ENCODE data around the gene PLCB4. TPM values are rescaled to one million over a fixed set of nuclear protein-coding genes. Genes with fewer than 3 reads are reported as not detected.

The PLCB4 gene
- total RNA-seq, 1 experiment from 2014 or later = 12.6 TPM

GRCh38 chr20:9260027-9260426 lies 191.1 kb downstream of the PLCB4 start:
- no peak for DNase-seq (ENCODE audit: low spot score)
- H3K27ac Mint-ChIP-seq = no peak overlapping the region
- ChIA-PET POLR2A (no interaction called here), CTCF (no interaction called here)
- no peak overlapping the region for H3K4me3 Mint-ChIP-seq
- no peaks in the 10 kb centered on the region for H3K36me3 Mint-ChIP-seq
- H3K4me1 Mint-ChIP-seq = peaks cover 17% of the 10 kb centered on the region
- H3K27me3 Mint-ChIP-seq (ENCODE audit: low read depth) = no peaks in the 10 kb centered on the region
- no peak for TF ChIP-seq NFE2L1 (CRISPR knock-in tag; IDR thresholded peaks at IDR 0.05)
- TF ChIP-seq, protein P1, sequence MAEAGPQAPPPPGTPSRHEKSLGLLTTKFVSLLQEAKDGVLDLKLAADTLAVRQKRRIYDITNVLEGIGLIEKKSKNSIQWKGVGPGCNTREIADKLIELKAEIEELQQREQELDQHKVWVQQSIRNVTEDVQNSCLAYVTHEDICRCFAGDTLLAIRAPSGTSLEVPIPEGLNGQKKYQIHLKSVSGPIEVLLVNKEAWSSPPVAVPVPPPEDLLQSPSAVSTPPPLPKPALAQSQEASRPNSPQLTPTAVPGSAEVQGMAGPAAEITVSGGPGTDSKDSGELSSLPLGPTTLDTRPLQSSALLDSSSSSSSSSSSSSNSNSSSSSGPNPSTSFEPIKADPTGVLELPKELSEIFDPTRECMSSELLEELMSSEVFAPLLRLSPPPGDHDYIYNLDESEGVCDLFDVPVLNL (CRISPR knock-in tag; IDR thresholded peaks at IDR 0.05; ENCODE audit: borderline replicate concordance, low read depth) = no peak
- no peak for TF ChIP-seq MYBL2 (CRISPR knock-in tag; IDR thresholded peaks at IDR 0.05)
- no peak for TF ChIP-seq ZNF396 (CRISPR knock-in tag; IDR thresholded peaks at IDR 0.05; ENCODE audit: borderline replicate concordance)
- TF ChIP-seq, protein P2, sequence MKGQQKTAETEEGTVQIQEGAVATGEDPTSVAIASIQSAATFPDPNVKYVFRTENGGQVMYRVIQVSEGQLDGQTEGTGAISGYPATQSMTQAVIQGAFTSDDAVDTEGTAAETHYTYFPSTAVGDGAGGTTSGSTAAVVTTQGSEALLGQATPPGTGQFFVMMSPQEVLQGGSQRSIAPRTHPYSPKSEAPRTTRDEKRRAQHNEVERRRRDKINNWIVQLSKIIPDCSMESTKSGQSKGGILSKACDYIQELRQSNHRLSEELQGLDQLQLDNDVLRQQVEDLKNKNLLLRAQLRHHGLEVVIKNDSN (CRISPR knock-in tag; IDR thresholded peaks at IDR 0.05) = no peak
- TF ChIP-seq JAZF1 (CRISPR knock-in tag; IDR thresholded peaks at IDR 0.05) = no peak
- TF ChIP-seq ERG (CRISPR knock-in tag; IDR thresholded peaks at IDR 0.05) = no peak
- TF ChIP-seq ARID4B (CRISPR knock-in tag; IDR thresholded peaks at IDR 0.05; ENCODE audit: borderline replicate concordance) = no peak
- TF ChIP-seq PRRX2 (CRISPR knock-in tag; IDR thresholded peaks at IDR 0.05) = no peak
- TF ChIP-seq TEAD1 (CRISPR knock-in tag; IDR thresholded peaks at IDR 0.05) = no peak
- TF ChIP-seq, protein P3, sequence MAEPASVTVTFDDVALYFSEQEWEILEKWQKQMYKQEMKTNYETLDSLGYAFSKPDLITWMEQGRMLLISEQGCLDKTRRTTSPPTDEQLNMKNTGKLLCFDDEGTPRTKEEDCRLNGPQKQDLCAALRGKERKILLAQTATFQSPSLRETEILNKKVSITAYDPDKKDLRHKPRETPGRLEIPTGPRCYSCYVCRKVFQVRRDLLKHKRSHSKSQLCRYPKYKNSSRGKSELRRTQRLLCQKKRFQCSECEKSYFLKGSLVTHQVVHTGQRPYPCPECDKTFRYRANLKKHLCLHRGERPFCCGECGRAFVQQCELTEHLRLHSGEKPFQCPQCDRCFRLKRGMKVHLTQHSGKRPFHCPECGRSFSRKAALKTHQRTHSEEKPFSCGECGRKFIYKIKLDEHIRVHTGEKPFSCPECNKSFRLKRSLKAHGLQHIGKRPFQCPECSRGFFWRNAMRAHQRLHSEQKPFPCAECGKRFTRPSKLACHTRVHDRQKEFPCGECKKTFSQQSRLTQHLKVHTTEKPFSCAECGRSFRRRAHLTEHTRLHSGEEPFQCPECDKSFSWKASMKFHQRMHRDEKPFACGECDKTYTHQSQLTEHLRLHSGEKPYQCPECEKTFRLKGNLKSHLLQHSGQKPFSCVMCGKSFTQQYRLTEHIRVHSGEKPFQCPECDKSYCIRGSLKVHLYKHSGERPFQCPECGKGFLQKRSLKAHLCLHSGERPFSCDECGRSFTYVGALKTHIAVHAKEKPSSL (CRISPR knock-in tag; conservative IDR thresholded peaks at IDR 0.05) = no peak
- TF ChIP-seq TP53 (CRISPR knock-in tag; IDR thresholded peaks at IDR 0.05) = no peak
- TF ChIP-seq GTF2I (CRISPR knock-in tag; conservative IDR thresholded peaks at IDR 0.05) = no peak
- TF ChIP-seq SOX15 (CRISPR knock-in tag; IDR thresholded peaks at IDR 0.05) = no peak
- ATAC-seq = no peak
- H3K9me3 Mint-ChIP-seq = no peaks in the 10 kb centered on the region

DNA sequence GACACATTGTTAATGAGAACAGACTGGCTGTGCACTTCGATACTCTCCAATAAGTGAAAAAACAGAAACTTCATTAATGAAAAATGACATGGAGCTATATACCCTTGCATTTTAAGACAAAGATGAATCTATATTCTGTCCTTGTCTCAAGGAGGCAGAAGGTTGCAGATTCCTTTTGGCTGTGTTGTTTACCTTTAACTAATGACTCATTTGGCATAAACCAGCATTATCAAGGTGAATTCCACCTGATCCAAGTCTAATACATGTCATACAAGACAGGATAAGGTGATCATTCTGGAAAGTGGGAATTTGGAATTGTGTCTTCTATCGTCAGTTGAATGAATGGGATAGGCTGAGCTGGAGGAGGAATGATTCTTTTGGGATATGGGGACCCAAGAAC lies 192.9 kb downstream of the PLCB4 start:
- no peak overlapping the region for H3K27ac Mint-ChIP-seq
- peaks cover 14% of the 10 kb centered on the region for H3K4me1 Mint-ChIP-seq
- H3K4me3 Mint-ChIP-seq = no peak overlapping the region
- POLR2A ChIA-PET = interaction anchor here (0.9 kb wide), 1 partner anchor 8 kb away, joined by 4 read pairs; no protein-coding TSS in a partner anchor
- no peaks in the 10 kb centered on the region for H3K27me3 Mint-ChIP-seq (ENCODE audit: low read depth)
- no peak for DNase-seq (ENCODE audit: low spot score)
- no peaks in the 10 kb centered on the region for H3K9me3 Mint-ChIP-seq
- CTCF ChIA-PET = interaction anchor here (1.2 kb wide), 1 partner anchor 46 kb away, joined by 3 read pairs; no protein-coding TSS in a partner anchor
- no peaks in the 10 kb centered on the region for H3K36me3 Mint-ChIP-seq
- ATAC-seq = no peak
- no peak for TF ChIP-seq CREB1 (CRISPR knock-in tag; IDR thresholded peaks at IDR 0.05)
- TF ChIP-seq FOXJ3 (CRISPR knock-in tag; IDR thresholded peaks at IDR 0.05; ENCODE audit: borderline replicate concordance) = no peak
- TF ChIP-seq ZNF396 (CRISPR knock-in tag; IDR thresholded peaks at IDR 0.05; ENCODE audit: borderline replicate concordance) = no peak
- TF ChIP-seq, protein P4, sequence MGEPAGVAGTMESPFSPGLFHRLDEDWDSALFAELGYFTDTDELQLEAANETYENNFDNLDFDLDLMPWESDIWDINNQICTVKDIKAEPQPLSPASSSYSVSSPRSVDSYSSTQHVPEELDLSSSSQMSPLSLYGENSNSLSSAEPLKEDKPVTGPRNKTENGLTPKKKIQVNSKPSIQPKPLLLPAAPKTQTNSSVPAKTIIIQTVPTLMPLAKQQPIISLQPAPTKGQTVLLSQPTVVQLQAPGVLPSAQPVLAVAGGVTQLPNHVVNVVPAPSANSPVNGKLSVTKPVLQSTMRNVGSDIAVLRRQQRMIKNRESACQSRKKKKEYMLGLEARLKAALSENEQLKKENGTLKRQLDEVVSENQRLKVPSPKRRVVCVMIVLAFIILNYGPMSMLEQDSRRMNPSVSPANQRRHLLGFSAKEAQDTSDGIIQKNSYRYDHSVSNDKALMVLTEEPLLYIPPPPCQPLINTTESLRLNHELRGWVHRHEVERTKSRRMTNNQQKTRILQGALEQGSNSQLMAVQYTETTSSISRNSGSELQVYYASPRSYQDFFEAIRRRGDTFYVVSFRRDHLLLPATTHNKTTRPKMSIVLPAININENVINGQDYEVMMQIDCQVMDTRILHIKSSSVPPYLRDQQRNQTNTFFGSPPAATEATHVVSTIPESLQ (CRISPR knock-in tag; IDR thresholded peaks at IDR 0.05) = no peak
- no peak for TF ChIP-seq MLX (CRISPR knock-in tag; IDR thresholded peaks at IDR 0.05)
- TF ChIP-seq, protein P5, sequence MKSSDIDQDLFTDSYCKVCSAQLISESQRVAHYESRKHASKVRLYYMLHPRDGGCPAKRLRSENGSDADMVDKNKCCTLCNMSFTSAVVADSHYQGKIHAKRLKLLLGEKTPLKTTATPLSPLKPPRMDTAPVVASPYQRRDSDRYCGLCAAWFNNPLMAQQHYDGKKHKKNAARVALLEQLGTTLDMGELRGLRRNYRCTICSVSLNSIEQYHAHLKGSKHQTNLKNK (CRISPR knock-in tag; IDR thresholded peaks at IDR 0.05) = no peak
- TF ChIP-seq, protein P6, sequence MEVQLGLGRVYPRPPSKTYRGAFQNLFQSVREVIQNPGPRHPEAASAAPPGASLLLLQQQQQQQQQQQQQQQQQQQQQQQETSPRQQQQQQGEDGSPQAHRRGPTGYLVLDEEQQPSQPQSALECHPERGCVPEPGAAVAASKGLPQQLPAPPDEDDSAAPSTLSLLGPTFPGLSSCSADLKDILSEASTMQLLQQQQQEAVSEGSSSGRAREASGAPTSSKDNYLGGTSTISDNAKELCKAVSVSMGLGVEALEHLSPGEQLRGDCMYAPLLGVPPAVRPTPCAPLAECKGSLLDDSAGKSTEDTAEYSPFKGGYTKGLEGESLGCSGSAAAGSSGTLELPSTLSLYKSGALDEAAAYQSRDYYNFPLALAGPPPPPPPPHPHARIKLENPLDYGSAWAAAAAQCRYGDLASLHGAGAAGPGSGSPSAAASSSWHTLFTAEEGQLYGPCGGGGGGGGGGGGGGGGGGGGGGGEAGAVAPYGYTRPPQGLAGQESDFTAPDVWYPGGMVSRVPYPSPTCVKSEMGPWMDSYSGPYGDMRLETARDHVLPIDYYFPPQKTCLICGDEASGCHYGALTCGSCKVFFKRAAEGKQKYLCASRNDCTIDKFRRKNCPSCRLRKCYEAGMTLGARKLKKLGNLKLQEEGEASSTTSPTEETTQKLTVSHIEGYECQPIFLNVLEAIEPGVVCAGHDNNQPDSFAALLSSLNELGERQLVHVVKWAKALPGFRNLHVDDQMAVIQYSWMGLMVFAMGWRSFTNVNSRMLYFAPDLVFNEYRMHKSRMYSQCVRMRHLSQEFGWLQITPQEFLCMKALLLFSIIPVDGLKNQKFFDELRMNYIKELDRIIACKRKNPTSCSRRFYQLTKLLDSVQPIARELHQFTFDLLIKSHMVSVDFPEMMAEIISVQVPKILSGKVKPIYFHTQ (CRISPR knock-in tag; IDR thresholded peaks at IDR 0.05) = no peak

Data from WTC11 (cell line).